ENCODE measurements around the gene CDCA3.

DNA sequence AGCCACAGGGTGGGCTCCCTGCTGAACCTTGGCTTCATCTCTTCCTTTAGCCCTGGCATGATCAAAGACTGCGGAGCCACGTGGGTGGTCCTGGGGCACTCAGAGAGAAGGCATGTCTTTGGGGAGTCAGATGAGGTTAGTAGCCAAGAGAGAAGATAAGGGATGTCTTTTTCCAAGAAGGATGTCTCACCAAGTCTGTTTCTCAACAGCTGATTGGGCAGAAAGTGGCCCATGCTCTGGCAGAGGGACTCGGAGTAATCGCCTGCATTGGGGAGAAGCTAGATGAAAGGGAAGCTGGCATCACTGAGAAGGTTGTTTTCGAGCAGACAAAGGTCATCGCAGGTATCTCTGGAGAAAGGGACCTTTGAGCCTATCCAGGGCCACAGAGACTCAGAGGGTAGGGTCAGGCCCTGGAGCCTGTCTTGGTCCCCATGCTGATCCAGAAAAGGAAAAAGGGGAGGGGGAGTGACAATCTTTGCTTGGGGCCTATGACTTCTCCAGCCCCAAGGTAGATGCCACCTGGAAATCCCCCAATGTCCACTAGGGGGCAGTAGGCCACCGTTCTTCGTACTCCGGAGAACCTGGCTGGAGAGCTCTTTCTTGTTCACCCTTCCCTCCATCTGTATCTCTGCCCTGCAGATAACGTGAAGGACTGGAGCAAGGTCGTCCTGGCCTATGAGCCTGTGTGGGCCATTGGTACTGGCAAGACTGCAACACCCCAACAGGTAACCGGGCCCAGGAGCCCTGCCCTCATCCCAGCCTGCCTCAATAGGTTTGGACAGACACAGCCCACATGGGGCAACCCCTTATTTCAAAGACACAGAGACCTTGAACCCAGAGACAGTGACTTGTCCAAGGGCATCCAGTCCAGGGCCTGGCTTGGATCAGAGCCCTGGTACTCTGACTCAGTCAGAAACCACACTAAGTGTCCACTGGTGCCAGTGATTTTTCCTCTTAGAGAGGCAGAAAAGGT is 18.2 kb upstream of the CDCA3 start:
- TF ChIP-seq CTCF (IDR thresholded peaks at IDR 0.05; ENCODE audit: insufficient read depth, low read depth, low read length) (peak; percentile 84), EZH2 (IDR thresholded peaks at IDR 0.05; ENCODE audit: insufficient read depth, low read length) (no peak)

Measured in astrocyte (in vitro differentiated cells and primary cell).